ENCODE measurements around the gene ANGPTL8. TPM values are rescaled to one million over a fixed set of nuclear protein-coding genes. Genes with fewer than 3 reads are reported as not detected.

ANGPTL8 gene
- total RNA-seq, 4 donors from 2014 or later = 2.0 TPM; not detected in 3

GRCh38 chr19:11221082-11221598 lies 18.3 kb upstream of the ANGPTL8 start:
- no peaks in the 10 kb centered on the region for H3K4me1 ChIP-seq
- TF ChIP-seq EP300 (IDR thresholded peaks at IDR 0.05) (no peak), CTCF (IDR thresholded peaks at IDR 0.05) (no peak), POLR2A (IDR thresholded peaks at IDR 0.05) (no peak), POLR2AphosphoS5 (IDR thresholded peaks at IDR 0.05) (no peak)
- no peak overlapping the region for H3K4me3 ChIP-seq
- peaks cover 0 to 15% (median 0%) of the 10 kb centered on the region in 3 donors for H3K9me3 ChIP-seq
- ATAC-seq = no peak
- peaks cover 0 to 84% of the 10 kb centered on the region in 2 donors for H3K36me3 ChIP-seq
- no peak overlapping the region for H3K27ac ChIP-seq
- H3K27me3 ChIP-seq = no peaks in the 10 kb centered on the region
- WGBS, 2 donors (ENCODE audit: low coverage in 1 of 2) = 100% methylated on average over 1 of the region's 3 CpGs; no CpG with 5 or more reads in 1 of the 2 donors

- Histone ChIP-seq H3K36me3 (peaks cover 0 to 82% of the 10 kb centered on the region in 2 donors), H3K27me3 (no peaks in the 10 kb centered on the region), H3K4me1 (no peaks in the 10 kb centered on the region), H3K4me3 (no peak overlapping the region), H3K27ac (no peak overlapping the region), H3K9me3 (peaks cover 0 to 15% (median 0%) of the 10 kb centered on the region in 3 donors)
- TF ChIP-seq EP300 (IDR thresholded peaks at IDR 0.05) (no peak), POLR2A (IDR thresholded peaks at IDR 0.05) (no peak), POLR2AphosphoS5 (IDR thresholded peaks at IDR 0.05) (no peak), CTCF (IDR thresholded peaks at IDR 0.05) (no peak)
- ATAC-seq = no peak
- WGBS, 2 donors (ENCODE audit: low coverage in 1 of 2) = 97 to 100% methylated on average over 2 to 3 of the region's 3 CpGs
These were observed 16.2 kb upstream of the ANGPTL8 start for GRCh38 chr19:11223200-11223599.

- H3K27me3 ChIP-seq = no peaks in the 10 kb centered on the region
- TF ChIP-seq CTCF (IDR thresholded peaks at IDR 0.05) (no peak), POLR2AphosphoS5 (IDR thresholded peaks at IDR 0.05) (no peak), POLR2A (IDR thresholded peaks at IDR 0.05) (no peak), EP300 (IDR thresholded peaks at IDR 0.05) (no peak)
- 60 to 100% methylated on average over 1 to 3 of the region's 7 CpGs for WGBS, 2 donors (ENCODE audit: low coverage in 1 of 2)
- no peaks in the 10 kb centered on the region for H3K4me1 ChIP-seq
- H3K4me3 ChIP-seq = no peak overlapping the region
- no peak for ATAC-seq
- peaks cover 0 to 87% of the 10 kb centered on the region in 2 donors for H3K36me3 ChIP-seq
- H3K9me3 ChIP-seq = peaks cover 0 to 15% (median 0%) of the 10 kb centered on the region in 3 donors
- no peak overlapping the region for H3K27ac ChIP-seq
These were observed 15.0 kb upstream of the ANGPTL8 start for GRCh38 chr19:11224429-11224828.

- no CpG with 5 or more reads among the region's 5 CpGs for WGBS, 2 donors (ENCODE audit: low coverage in 1 of 2)
These were observed 14.2 kb upstream of the ANGPTL8 start for GRCh38 chr19:11225172-11225571.

More at GRCh38 chr19:11225172-11225571, 14.2 kb upstream of the ANGPTL8 start:
- Histone ChIP-seq H3K27me3 (no peaks in the 10 kb centered on the region), H3K27ac (no peak overlapping the region), H3K36me3 (peaks cover 0 to 87% of the 10 kb centered on the region in 2 donors), H3K9me3 (peaks cover 0 to 15% (median 0%) of the 10 kb centered on the region in 3 donors), H3K4me1 (no peaks in the 10 kb centered on the region), H3K4me3 (no peak overlapping the region)
- ATAC-seq = peak; percentile 81
- TF ChIP-seq CTCF (IDR thresholded peaks at IDR 0.05) (no peak), POLR2AphosphoS5 (IDR thresholded peaks at IDR 0.05) (no peak), EP300 (IDR thresholded peaks at IDR 0.05) (no peak), POLR2A (IDR thresholded peaks at IDR 0.05) (no peak)

Data from gastroesophageal sphincter (tissue), 4 donors.